Ovary (tissue), 3 donors: ENCODE data around the gene COL18A1.

Source experiments
- EP300 ChIP-seq: sonication (generic); formaldehyde crosslinking; IDR thresholded peaks from one replicate; pipeline ENCODE4 v1.6.1; 2017; ENCODE audit warnings: antibody characterized with exemption
- POLR2A ChIP-seq: fragments of 450-650 bp; IDR thresholded peaks from one replicate; pipeline ENCODE4 v1.6.1; 2017; ENCODE audit warnings: antibody characterized with exemption, mild to moderate bottlenecking, moderate library complexity
- TF ChIP-seq, protein P1 (sequence below), 3 donors: fragments of 450-650 bp in 2 of 3; fragments of 200-600 bp in 1 of 3; IDR thresholded peaks; one replicate each; pipeline versions ENCODE4 v1.5.1 to v1.8.0; 2016 to 2022; ENCODE audit warnings: antibody characterized with exemption in 3 of 3, mild to moderate bottlenecking in 1 of 3
- donor health status: DM: no; HTN: no; CAD: no.

DNA sequence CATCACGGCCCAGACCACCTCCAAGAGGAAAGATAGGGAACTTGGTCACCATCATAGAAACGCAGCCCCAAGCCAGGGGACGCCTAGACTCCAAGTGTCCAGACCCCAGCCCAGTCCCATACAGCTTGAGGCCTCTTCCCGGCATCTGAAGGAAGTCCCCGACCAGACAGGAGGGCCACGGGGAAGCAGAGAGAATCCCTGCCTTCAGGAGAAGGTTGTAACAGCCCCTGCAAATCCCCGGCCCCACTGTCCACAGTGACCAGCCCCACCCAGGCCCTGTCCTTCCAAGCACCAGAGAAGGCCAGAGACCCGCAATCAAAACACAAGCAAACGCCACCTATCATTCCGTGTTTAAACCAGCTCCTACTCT is 135.6 kb downstream of the COL18A1 start:
- TF ChIP-seq, protein P1, sequence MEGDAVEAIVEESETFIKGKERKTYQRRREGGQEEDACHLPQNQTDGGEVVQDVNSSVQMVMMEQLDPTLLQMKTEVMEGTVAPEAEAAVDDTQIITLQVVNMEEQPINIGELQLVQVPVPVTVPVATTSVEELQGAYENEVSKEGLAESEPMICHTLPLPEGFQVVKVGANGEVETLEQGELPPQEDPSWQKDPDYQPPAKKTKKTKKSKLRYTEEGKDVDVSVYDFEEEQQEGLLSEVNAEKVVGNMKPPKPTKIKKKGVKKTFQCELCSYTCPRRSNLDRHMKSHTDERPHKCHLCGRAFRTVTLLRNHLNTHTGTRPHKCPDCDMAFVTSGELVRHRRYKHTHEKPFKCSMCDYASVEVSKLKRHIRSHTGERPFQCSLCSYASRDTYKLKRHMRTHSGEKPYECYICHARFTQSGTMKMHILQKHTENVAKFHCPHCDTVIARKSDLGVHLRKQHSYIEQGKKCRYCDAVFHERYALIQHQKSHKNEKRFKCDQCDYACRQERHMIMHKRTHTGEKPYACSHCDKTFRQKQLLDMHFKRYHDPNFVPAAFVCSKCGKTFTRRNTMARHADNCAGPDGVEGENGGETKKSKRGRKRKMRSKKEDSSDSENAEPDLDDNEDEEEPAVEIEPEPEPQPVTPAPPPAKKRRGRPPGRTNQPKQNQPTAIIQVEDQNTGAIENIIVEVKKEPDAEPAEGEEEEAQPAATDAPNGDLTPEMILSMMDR (IDR thresholded peaks at IDR 0.05): no peak
- no peak for TF ChIP-seq POLR2A
- TF ChIP-seq EP300: no peak
